Fibroblast of the aortic adventitia (primary cell): ENCODE results near the gene OTX1. TPM values are rescaled to one million over a fixed set of nuclear protein-coding genes. Genes with fewer than 3 reads are reported as not detected.

Experiments used
- DNase-seq: peaks from one replicate; pipeline ENCODE4 v3.0.0-alpha.2; 2010; ENCODE audit warnings: low read depth
- H3K4me3 ChIP-seq: 2 replicates; pipeline ENCODE4 v1.5.1; 2011; ENCODE audit warnings: low read depth, mild to moderate bottlenecking, control low read depth, low read length, moderate library complexity
- total RNA-seq: library from RNA; depleted of rRNA; stranded (reverse); fragments of >200 nt; gene quantifications from 2 replicates; pipeline ENCODE4 v1.2.3, GENCODE V29; 2012; ENCODE audit warnings: low replicate concordance
- TF ChIP-seq, protein P1 (sequence below): IDR thresholded peaks from 2 replicates; pipeline ENCODE4 v1.5.1; 2011; ENCODE audit warnings: mild to moderate bottlenecking, low read length, control low read depth, inconsistent platforms; ENCODE audit not compliant: insufficient read depth

OTX1 gene
- total RNA-seq, 1 donor = 0.27 TPM

DNA sequence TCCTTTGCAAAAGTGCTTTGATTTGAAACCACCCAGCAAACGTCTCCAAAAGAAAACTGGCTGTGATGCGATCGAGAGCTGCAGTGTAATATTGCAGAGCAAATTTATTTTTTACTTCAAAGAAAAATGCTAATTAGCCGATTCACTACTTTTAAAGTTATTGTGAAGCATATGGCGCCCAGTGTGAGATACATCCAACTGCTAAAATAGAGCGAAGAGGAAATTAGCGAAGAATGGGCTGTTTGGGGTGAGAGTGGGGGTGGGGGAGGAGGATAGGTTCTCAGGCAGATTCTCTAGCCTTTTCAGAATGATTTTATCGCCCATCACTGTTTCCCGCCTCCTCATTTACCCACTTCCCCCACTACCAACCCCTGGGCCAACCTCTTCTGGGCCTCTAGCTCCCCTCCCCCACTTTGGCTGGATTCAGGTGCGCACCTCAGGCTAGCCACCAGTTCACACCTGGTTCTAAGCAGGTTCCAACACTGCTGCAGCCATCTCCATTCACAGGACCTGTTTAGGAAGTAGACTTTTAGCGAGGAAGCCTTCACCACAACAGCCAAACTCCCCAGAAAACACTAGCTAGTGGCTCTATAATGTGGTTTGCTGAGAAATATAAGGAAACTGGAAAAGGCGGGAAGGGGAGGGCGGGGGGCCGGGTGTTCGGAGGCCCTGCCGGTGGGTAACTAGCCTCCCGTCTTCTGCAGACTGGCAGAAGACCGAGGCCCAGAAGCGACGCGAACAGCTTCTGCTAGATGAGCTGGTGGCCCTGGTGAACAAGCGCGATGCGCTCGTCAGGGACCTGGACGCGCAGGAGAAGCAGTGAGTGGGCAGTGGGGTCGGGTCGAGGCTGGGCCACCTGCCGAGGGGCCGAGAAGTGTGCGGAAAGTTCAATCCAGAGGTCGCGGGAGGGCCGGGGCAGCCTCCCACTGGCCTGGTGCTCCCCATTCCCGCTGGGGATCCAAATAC, 6.0 kb upstream of the OTX1 start:
- H3K4me3 ChIP-seq = no peak overlapping the region
- DNase-seq = no peak
- TF ChIP-seq, protein P1, sequence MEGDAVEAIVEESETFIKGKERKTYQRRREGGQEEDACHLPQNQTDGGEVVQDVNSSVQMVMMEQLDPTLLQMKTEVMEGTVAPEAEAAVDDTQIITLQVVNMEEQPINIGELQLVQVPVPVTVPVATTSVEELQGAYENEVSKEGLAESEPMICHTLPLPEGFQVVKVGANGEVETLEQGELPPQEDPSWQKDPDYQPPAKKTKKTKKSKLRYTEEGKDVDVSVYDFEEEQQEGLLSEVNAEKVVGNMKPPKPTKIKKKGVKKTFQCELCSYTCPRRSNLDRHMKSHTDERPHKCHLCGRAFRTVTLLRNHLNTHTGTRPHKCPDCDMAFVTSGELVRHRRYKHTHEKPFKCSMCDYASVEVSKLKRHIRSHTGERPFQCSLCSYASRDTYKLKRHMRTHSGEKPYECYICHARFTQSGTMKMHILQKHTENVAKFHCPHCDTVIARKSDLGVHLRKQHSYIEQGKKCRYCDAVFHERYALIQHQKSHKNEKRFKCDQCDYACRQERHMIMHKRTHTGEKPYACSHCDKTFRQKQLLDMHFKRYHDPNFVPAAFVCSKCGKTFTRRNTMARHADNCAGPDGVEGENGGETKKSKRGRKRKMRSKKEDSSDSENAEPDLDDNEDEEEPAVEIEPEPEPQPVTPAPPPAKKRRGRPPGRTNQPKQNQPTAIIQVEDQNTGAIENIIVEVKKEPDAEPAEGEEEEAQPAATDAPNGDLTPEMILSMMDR = no peak

DNA sequence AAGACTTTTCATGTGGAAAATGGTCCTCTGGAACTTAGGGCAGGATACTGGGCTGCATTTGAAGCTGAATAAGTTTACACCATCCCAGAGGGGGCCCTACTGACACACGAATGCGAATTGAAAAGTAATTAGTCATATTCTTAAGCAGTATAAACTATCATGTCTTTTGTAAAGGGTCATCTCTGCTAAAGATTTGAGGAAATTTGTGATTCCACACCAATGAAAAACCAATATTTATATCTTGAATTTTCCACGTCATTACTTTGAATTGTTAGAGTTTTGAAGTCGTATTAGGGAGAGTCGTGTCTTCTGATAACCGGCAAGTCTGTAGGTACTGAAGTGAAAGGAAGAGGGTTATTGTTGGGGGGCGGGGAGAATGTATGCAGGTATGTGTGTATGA, 4.1 kb upstream of the OTX1 start:
- TF ChIP-seq, protein P1 = no peak
- H3K4me3 ChIP-seq = no peak overlapping the region
- DNase-seq = no peak

DNA sequence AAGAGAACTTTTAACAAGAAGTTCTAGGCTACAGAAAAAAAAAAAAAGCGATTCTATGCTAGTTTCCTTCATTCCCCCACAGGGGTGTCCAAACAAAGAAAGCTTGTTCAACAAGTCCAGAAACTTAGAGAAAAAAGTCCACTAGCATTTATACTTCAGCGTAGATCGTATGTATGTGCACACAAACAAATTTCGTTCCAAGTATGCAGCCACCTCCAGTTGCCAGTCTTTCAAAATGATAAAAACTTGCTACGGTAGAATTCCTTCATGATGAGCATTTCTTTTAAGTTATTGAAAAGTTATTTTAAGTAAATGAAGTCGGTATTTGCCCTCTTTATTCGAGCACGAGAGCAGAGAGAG, 3.7 kb upstream of the OTX1 start:
- no peak overlapping the region for H3K4me3 ChIP-seq
- TF ChIP-seq, protein P1 = no peak
- DNase-seq = no peak

DNA sequence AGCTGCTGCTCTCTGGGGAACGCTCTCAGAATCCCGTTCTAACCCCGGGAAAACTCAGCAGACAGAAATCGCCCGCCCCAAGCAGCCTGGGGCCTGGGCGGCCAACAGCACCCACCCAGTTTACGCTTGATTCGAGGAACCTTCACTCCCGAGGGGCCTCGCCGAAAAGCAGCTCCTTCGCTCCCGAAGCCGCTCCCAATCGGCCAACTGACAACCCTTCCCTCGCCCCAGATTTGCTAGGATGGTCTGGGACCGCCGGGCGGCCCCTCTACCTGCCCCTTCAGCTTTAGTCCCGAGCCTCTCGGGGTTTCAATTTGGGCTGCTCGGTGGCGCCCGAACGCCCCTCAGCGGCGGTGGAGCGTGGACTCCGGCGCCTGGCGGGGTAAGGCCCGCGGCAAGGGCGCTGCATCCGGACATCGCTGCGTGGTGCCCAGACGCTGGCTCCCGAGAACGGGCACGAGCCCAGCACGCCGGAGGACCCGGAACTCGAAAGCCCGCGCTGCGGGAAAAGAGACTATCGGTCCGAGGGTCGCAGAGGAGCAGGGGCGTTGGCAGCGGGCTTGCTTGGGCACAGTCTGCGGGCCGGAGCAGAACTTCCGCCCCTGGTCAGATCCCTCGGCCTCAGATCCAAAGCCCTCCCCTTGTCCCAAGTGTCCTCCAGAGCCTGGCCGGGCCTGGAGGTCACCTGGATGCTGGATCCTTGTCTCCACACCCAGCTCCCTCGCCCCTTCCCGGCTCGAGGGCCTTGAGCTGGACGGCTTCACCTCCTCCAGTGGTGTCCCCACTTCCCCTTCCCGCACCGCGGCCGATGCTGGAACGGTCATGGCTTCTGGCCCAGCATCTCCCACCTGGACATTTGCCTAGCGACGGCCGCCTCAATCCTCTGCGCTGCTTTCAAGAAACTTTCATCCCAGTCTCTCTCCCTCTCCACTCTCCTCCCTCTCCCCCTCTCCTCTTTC, 3.0 kb upstream of the OTX1 start:
- TF ChIP-seq, protein P1 = no peak
- no peak for DNase-seq
- H3K4me3 ChIP-seq = no peak overlapping the region

DNA sequence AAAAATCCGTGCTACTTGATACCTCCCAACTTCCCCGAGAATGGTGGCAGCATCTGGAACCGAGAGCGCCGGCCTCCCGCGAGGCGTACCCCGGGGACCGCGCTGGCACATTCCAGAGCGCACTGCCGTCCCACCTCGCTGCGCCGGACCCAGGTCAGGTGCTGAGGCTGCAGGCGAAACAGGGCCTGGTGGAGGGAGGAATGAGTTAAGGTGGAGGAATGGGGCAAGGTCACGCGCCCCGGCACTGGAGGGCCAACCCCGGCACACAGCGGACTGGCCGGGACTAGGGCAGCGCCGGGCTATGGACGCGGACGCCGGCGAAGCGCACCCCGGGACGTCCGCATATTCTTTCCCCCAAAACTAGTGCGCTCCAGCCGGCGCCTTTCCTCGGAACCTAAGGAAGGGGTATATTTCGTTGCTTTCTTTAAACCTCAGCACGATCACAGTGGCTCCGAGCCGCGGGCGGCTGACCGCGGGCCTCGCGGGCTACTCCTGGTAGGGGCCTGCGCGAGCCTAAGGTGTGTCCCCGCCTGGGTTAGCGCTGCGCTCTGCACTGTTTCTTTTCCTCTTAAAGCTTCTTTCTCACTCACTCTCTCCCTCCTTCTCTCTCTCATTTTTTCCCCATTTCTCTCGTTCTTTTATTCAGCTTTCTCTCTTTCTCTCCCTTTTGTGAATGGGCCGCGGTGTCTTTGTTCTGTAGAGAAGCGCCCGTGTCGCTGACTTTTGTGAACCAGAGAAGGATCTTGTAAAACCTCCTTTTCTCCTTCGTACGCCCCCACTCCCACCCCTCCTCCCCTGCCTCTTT, 2.1 kb upstream of the OTX1 start:
- no peak overlapping the region for H3K4me3 ChIP-seq
- TF ChIP-seq, protein P1 = no peak
- no peak for DNase-seq
